ENCODE data around the gene S100A5.
"Not testable (repeated sequence)": the region's sequence is repeated elsewhere in the genome, so short reads cannot be mapped to it uniquely, and the experiment has no call there.

Gene S100A5

GRCh38 chr1:153532769-153533599 is 7.8 kb downstream of the S100A5 start:
- DNase-seq: peak; percentile 62 to 73

GRCh38 chr1:153532181-153532580 is 8.6 kb downstream of the S100A5 start:
- peak in 1 of 2 experiments; percentile 51 for DNase-seq

- DNase-seq: no peak
These were observed 9.1 kb downstream of the S100A5 start for GRCh38 chr1:153531638-153532037.

GRCh38 chr1:153527683-153528040 is 13.1 kb downstream of the S100A5 start:
- no peak for DNase-seq

- DNase-seq: no peak
These were observed 13.6 kb downstream of the S100A5 start for GRCh38 chr1:153527023-153527682.

GRCh38 chr1:153526132-153526543 is 14.6 kb downstream of the S100A5 start:
- no peak for DNase-seq

GRCh38 chr1:153525088-153525728 is 15.5 kb downstream of the S100A5 start:
- no peak for DNase-seq

- not testable (repeated sequence) for DNase-seq
These were observed 18.2 kb downstream of the S100A5 start for GRCh38 chr1:153522353-153523048.

- not testable (repeated sequence) for DNase-seq
These were observed 18.9 kb downstream of the S100A5 start for GRCh38 chr1:153521808-153522207.

GRCh38 chr1:153520818-153521476 is 19.8 kb downstream of the S100A5 start:
- DNase-seq: no peak

- not testable (repeated sequence) for DNase-seq
These were observed 20.5 kb downstream of the S100A5 start for GRCh38 chr1:153520137-153520691.

GRCh38 chr1:153519242-153519641 is 21.5 kb downstream of the S100A5 start:
- no peak for DNase-seq

- DNase-seq: no peak
These were observed 25.0 kb downstream of the S100A5 start for GRCh38 chr1:153515504-153516394.

GRCh38 chr1:153513666-153514065 is 27.1 kb downstream of the S100A5 start:
- DNase-seq: no peak

GRCh38 chr1:153513023-153513422 is 27.7 kb downstream of the S100A5 start:
- DNase-seq: no peak

GRCh38 chr1:153510984-153511410 is 29.7 kb downstream of the S100A5 start:
- DNase-seq: peak; percentile 70 to 77

- DNase-seq: peak; percentile 56 to 63
These were observed 30.9 kb downstream of the S100A5 start for GRCh38 chr1:153509729-153510354.

- DNase-seq: no peak
These were observed 31.7 kb downstream of the S100A5 start for GRCh38 chr1:153509036-153509435.

GRCh38 chr1:153507926-153508583 is 32.7 kb downstream of the S100A5 start:
- no peak for DNase-seq

GRCh38 chr1:153506831-153507413 is 33.8 kb downstream of the S100A5 start:
- no peak for DNase-seq
